Endothelial cell of umbilical vein (primary cell): Measurements from ENCODE around the gene CLSTN1.

Experiments
- EZH2 ChIP-seq: IDR thresholded peaks from 2 replicates; pipeline ENCODE4 v1.6.1; 2012; ENCODE audit warnings: borderline replicate concordance, low read depth, mild to moderate bottlenecking, moderate library complexity, low read length, inconsistent platforms; ENCODE audit not compliant: severe bottlenecking
- POLR2A ChIP-seq: IDR thresholded peaks from 2 replicates; pipeline ENCODE4 v1.6.1; 2012; ENCODE audit warnings: low read depth, mild to moderate bottlenecking, control low read depth, low read length
- POLR2AphosphoS5 ChIP-seq: IDR thresholded peaks from 2 replicates; pipeline ENCODE4 v1.6.1; 2012; ENCODE audit warnings: low read depth, mild to moderate bottlenecking, control low read depth, low read length, moderate library complexity; ENCODE audit not compliant: insufficient read depth
- TF ChIP-seq, protein P1 (sequence below), 2 donors: IDR thresholded peaks; 1 replicate in 1 of 2; 2 replicates in 1 of 2; pipeline ENCODE4 v1.5.1; 2011; ENCODE audit warnings: low read length in 2 of 2, mild to moderate bottlenecking in 2 of 2, moderate library complexity in 2 of 2, control low read depth in 1 of 2, inconsistent platforms in 1 of 2, low read depth in 1 of 2; ENCODE audit not compliant: insufficient read depth in 1 of 2; ENCODE audit errors: extremely low read depth in 1 of 2
- TF ChIP-seq, protein P2 (sequence below): IDR thresholded peaks from 2 replicates; pipeline ENCODE4 v1.6.1; 2011; ENCODE audit not compliant: insufficient read depth, insufficient read length

DNA sequence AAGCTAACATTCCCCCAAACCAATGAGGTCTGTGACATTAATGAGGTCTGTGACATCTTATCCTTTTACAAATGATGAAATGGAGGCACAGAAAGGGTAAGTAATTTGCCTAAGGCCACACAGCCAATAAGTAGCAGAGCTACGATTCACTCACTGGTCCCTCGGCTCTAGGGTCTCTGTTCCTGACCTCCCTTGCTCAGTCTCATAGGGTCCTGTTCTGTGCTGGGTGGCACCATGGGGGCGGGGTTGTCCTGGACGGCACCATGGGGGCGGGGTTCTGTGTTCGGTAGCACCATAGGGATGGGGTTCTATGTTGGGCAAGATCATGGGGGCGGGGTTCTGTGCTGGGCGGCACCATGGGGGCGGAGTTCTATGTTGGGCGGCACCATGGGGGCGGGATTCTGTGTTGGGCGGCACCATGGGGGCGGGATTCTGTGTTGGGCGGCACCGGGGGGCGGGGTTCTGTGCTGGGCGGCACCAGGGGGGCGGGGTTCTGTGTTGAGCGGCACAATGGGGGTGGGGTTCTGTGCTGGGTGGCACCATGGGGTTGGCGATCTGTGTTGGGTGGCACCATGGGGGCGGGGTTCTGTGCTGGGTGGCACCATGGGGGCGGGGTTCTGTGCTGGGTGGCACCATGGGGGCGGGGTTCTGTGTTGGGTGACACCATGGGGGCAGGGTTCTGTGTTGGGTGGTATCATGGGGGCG lies 55.6 kb downstream of the CLSTN1 start:
- TF ChIP-seq POLR2AphosphoS5, result no peak
- TF ChIP-seq, protein P1, sequence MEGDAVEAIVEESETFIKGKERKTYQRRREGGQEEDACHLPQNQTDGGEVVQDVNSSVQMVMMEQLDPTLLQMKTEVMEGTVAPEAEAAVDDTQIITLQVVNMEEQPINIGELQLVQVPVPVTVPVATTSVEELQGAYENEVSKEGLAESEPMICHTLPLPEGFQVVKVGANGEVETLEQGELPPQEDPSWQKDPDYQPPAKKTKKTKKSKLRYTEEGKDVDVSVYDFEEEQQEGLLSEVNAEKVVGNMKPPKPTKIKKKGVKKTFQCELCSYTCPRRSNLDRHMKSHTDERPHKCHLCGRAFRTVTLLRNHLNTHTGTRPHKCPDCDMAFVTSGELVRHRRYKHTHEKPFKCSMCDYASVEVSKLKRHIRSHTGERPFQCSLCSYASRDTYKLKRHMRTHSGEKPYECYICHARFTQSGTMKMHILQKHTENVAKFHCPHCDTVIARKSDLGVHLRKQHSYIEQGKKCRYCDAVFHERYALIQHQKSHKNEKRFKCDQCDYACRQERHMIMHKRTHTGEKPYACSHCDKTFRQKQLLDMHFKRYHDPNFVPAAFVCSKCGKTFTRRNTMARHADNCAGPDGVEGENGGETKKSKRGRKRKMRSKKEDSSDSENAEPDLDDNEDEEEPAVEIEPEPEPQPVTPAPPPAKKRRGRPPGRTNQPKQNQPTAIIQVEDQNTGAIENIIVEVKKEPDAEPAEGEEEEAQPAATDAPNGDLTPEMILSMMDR (IDR thresholded peaks at IDR 0.05; ENCODE audit: extremely low read depth in 1 of 2, insufficient read depth in 1 of 2, low read depth in 1 of 2, low read length in 2 of 2), result no peak
- TF ChIP-seq EZH2, result no peak
- no peak for TF ChIP-seq POLR2A
- TF ChIP-seq, protein P2, sequence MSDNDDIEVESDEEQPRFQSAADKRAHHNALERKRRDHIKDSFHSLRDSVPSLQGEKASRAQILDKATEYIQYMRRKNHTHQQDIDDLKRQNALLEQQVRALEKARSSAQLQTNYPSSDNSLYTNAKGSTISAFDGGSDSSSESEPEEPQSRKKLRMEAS, result no peak
